NCI-H446 treated with DMSO at 0.1 percent for 48 hours (cell line): ENCODE measurements around the gene PANK4.

ENCODE experiments used
- DNase-seq: peaks from one replicate; lab custom pipeline; 2025; lab: John Stamatoyannopoulos, UW

The PANK4 gene

DNA sequence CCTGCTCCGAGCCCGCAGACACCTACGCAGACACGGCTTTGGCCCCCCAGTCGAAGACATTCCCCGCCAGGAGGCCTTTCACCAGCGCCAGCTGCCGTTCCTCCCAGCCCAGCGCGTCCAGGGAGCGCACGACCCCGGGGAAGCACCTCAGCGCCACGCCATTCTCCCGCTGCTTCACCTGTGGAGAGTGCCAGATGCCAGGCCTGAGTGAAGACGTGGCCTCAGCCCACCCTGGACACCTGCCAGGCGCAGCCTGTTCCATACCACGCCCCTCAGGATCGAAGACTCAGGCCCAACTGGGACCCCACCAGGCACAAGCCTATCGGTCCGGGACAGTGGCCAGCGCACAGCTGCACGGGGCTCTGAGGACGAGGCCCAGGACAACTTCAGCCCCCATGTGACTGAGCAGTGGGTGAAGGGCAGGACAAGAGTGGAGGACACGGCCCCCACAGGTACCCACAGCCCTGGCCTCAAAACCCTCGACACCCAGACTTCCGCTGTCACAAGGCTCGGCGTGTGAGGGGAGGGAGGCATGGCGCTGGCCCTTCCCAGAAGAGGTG, 13.5 kb downstream of the PANK4 start:
- no peak for DNase-seq

DNA sequence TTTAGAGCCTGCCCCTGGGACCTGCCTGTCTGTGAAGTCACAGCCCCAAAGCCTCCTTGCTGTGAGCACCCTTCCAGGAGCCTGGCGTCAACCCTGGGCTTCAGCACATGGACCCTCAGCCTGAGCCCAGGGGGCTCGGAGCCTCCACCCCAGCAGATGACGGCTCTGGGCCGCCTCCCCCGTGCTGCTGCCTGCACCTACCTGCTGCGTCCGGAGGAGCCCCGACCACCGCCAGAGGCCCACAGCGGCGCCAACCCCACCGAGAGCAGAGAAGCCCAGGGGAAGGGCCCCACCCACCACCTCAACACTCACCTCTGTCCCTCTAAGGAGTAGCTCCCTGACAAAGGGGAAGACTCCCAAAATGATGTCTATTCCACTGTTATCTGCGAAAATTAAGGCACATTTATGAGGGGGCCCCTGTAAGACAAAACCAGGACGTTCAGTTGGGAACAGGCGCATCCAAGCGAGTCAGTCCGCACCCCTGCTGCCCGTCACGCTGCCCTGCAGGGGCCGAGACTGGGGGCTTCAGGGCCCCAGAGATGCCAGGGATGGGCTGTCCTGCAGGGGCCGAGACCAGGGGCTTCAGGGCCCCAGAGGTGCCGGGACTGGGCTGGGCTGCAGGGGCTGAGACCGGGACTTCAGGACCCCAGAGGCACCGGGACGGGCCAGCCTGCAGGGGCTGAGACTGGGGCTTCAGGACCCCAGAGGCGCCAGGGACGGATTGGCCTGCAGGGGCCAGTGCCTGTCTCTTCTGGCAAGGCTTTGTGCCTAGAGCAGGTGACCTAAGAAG, 15.8 kb downstream of the PANK4 start:
- DNase-seq: no peak

DNA sequence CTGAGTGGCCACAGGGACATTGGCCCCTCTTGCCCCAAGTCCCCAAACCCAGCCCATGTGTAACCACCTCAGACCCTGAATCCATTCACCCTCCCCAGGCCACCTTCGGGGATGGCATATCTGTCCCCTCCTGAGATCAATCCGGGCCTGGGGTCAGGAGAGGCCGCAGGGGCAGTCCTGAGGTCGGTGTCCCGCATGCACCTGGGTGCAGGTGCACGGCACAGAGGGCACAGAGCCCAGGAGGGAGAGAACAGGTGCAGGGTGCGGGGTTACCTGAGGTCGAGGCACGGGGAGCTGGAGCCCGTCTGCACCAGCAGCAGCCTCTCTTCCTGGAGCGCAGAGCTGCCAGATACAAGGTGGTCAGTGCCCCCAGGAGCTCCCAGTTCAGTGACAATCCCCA, 16.8 kb downstream of the PANK4 start:
- no peak for DNase-seq

DNA sequence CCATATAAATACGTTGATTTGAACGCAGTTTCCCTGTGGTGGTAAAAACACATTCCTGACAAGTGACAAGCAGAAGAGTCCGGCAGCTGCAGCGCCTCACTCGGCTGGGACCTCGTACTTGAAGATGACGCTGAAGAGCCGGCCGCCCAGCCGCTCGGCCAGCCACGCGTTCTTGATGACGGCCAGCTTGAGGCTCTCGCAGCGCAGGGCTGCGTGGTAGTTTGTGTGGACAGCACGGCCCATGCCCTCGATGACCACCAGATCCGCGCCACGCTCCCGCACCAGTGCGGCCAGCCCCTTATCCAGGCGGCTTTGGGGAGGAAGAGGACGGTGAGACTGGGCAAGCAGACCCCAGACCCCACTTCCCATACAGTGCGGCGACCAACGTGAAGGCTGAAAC, 17.6 kb downstream of the PANK4 start:
- DNase-seq: no peak

DNA sequence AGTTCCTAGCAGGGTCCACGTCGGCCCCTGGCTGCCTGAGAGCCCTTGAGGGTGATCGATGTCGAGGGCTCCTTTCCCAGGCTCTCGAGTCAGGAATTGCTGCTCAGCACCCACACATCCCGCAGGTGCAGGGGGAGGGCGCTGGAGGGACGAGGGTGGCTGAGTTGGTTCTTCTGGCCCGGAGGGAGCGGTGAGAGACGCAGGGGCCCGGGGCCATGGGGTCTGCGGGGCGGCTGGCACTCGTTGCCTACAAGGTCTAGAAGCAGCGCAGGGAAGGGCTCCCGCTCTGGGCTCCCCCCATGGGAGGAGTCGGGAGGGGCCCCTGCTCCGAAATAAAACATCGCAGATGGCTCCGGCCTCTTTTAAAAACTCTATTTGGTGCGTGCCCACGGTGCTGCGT, 18.2 kb downstream of the PANK4 start:
- no peak for DNase-seq

DNA sequence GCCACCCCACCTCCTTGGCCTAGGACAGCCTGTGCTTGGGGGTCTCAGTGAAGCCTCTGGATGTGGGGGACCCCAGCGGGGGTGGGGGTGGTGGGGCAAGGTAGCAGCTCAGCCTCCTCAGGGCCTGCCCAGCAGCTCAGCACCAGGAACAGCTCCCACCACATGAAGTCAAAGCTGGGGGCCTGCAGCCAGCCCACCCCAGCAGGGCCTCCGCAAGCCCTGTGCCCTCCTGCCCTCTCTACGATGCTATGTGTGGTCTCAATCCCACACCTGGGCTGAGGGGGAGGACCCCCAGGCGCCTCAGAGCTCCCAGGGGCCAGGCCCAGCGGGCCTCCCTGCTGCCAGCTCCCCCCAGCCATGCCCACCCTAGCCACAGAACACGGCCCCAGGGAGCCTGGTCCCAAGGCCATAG, 18.6 kb downstream of the PANK4 start:
- no peak for DNase-seq

DNA sequence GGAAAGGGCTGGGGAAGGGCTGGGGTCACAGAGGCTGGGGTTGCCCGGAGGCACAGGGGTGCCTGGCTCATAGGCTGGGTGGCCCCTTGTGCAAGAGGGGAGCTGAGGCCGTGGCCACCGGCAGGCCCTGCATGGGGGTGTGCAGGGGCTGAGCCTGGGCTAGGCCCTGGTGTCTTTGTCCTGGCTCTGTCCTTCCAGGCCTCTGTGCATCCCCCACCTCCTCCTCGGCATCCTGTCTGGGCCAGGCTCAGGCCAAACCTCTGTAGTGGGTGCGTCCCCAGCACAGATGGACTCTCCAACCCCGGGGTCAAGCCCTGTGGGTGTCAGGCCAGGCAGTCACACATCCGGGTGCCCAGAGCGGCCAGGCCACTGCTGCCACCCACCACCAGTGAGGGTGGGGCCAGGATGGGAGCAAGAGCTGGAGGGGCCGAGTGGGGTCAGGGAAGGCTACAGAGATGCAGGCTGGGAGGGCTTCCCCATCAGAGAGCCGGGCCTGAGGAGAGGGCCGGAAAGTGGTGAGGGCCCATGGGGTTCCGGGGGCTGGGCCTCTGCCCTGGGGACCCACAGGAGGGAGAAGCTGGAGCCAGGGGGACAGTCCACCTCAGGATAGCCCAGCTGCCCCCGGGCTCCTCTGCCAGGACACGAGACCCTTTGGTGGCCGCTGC, 19.4 kb downstream of the PANK4 start:
- DNase-seq: no peak

DNA sequence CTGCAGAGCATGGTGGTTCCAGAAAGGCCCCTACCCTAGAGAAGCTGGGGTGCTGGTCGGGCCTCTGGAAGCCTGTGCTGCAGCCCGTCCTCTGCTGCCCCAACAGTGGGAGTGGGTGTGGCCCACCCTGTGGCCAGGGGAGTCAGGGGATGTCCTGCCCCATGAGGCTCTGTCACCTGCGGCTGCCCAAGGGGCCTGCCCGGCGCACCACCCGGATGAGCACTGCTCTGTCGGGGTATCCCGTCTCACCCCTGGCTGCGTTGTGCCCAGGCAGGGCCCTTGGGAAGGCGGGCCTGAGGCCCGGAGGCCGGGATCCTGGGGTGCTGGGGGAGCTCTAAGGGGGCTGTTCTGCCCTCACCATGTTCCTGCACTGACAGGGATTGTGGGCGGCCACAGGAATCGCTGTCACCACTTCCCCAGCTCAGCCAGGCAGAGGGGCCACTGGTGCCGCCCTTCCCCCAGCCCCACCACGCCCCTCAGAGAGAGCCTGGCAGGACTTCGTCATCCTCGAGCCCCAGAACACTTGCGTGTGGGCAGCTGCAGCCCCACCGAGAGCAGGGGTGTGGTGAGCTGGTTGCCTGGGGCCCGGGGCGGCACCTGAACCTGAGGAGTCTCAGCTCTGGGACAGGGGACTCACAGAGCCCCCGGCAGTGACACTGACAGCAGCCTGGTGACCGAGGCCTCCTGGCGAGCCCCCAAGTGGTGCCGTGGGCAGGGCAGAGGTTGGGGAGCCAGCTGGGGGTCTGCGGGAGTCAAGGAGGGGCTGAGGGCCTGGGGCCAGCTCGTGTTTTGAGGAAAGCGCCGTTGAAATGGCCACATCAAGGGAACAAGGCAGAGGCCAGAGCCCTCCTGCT, 20.2 kb downstream of the PANK4 start:
- no peak for DNase-seq

DNA sequence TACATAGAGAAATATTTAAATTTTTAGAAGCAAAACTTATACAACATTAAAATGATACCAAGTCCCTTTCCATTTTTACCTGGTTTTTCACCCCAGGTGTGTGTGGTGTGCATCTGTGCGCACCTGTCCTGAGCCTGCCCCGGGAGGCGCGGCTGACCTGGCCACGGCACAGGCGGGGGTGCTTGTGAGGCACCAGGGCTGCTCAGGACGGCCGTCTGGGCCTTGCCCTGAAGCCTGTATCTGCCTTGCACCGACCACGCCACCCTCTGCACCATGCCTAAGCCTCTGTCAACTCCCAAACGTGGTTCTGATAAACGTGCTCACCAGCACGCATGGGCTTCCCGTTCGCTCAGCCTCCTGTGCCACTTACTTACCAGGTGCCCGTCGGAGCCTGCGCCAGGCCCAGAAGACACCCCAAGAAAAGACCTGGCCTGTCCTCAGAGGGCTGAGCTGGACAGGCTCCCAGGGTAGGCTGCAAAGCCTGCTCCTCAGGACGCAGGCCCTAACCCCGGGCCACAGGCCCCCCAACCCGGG, 20.9 kb downstream of the PANK4 start:
- DNase-seq: no peak

DNA sequence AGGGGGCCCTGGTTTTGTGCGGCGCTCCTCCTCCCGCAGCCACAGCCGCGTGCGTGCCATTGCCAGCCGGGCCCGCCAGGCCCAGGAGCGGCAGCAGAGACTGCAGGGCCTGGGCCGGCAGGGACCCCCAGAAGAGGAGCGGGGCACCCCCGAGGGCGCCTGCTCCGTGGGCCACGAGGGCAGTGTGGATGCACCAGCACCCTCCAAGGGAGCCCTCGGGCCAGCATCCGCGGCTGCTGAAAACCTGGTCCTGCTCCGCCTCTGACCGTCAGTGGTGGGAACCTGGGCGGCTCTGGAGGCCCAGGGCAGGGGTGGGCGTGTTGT, 21.5 kb downstream of the PANK4 start:
- DNase-seq: no peak

DNA sequence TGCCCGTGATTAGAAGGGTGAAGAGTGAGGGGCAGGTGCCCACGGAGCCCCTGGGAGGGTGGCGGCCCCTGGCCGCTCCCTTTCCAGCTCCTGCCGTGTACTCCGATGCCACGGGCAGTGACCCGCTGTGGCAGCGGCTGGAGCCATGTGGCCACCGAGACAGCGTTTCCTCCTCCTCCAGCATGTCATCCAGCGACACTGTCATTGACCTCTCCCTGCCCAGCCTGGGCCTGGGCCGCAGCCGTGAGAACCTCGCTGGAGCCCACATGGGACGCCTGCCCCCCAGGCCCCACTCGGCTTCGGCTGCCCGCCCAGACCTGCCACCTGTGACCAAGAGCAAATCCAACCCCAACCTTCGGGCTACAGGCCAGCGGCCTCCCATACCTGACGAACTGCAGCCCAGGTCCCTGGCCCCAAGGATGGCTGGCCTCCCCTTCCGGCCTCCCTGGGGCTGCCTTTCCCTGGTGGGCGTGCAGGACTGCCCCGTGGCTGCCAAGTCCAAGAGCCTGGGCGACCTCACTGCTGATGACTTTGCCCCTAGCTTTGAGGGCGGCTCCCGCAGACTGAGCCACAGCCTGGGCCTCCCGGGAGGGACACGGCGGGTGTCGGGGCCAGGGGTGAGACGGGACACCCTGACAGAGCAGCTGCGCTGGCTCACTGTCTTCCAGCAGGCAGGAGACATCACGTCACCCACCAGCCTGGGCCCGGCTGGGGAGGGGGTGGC, 22.0 kb downstream of the PANK4 start:
- no peak for DNase-seq

DNA sequence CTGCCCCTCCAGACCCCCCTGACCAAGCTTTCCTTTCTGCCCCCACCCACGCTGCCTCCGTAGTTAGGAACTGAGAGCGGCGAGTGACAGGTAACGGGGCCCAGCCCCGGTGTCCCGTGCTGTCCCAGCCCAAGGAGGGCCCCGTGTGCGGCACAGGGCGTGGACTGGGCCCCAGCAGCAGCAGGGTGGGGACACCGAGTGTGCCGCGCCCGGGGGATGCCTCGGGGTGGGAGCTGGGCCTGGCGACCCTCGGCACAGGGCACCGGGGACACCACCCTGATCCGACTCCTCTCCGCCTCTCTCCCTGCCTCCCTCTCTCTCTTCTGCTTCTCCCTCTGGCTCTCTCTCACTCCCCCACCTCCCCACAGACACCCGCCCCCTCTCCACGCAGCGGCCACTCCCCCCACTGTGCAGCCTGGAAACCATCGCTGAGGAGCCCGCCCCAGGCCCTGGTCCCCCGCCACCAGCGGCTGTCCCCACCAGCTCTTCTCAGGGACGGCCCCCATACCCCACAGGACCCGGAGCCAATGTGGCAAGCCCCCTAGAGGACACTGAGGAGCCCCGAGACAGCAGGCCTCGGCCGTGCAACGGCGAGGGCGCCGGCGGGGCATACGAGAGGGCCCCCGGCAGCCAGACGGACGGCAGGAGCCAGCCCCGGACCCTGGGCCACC, 22.7 kb downstream of the PANK4 start:
- DNase-seq: no peak

DNA sequence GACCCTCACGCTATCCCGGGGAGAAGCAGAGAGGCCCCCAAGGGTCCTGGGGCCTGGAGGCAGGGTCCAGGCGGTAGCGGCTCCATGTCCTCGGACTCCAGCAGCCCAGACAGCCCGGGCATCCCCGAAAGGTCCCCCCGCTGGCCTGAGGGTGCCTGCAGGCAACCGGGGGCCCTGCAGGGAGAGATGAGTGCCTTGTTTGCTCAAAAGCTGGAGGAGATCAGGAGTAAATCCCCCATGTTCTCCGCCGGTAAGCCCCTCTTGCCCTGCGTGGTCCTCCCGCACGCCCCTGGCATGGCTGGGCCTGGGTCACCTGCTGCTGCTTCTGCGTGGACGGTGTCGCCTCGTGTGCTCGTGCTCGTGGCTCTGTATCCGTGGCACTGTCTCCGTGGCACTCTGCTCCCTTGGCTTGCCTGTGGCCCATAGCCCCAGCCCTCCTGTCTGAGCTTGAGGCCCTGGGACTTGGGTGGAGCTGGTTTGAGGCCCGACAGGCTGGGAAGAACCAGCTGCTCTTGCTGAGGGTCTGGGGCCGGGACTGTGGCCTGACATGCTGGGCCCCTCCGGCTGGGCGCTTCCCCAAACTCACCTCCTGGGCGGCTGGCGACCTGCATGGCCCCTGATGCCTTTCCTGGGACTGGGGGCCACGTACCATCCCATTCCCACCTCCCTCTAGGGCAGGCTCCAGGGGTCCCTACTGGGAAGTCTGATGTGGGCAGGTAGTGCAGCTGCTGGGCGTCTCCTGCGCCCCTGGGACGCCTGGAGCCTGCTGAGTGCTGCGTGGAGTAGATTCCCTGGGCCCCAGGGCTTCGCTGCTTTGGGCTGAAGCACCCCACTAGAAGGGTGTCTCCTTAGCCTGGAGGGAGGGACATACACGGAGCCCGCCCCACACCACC, 23.5 kb downstream of the PANK4 start:
- DNase-seq: no peak

DNA sequence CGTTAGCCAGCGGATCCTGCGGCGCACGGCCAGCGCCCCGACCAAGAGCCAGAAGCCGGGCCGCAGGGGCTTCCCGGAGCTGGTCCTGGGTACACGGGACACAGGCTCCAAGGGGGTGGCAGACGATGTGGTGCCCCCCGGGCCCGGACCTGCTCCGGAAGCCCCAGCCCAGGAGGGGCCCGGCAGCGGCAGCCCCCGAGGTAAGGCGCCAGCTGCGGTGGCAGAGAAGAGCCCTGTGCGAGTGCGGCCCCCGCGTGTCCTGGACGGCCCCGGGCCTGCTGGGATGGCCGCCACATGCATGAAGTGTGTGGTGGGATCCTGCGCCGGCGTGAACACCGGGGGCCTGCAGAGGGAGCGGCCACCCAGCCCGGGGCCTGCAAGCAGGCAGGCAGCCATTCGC, 24.2 kb downstream of the PANK4 start:
- DNase-seq: no peak

DNA sequence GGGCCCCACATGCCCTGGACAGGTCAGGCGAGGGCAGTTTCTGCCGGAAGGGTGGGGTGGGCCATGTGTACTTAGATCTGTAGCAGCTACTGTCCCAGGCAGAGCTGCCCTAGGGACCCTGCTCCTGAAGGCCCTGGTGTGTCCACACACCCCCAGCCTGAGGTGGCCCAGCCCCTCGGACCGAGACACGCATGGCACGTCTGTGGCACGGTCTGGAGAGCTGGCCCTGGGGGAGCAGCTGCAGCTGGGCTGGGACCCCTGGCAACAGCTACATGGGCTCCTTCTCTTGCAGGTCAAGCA, 24.6 kb downstream of the PANK4 start:
- DNase-seq: no peak

DNA sequence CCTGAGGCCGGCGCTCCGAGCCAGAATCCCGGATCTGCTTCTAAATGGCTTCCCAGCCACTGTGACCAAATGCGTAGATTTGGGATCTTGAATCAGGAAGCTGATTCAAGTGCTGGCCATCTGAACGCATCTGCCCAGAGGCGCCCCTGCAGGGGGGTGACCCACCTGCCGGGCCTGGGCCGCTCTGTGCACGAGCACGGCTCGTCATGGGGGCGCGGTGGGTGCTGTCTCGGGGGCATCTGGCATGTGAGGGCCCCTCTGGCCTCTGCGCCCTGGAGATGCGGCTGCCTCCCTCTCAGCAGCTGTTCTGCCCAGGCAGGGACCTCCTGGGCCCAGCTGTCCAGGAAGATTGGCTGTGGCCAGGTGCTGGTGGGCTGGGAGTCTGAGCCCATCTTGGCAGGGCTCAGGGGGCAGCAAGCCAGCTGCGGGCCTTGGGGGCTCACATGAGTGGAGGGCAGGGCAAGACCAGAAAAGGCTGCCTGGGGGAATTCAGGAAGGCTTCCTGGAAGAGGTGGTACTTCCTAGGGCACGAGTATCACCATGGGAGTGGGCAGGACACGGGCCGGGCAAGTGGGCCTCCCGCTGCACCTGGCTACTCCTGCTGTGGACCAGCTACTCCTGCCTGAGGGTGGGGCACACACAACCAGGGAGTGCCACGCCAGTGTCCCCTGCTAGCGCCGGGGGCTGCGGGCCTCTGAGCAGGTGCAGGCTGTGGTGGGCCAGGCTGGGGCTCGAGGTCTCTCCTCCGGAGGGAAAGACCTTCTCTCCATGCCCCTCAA, 25.2 kb downstream of the PANK4 start:
- no peak for DNase-seq

DNA sequence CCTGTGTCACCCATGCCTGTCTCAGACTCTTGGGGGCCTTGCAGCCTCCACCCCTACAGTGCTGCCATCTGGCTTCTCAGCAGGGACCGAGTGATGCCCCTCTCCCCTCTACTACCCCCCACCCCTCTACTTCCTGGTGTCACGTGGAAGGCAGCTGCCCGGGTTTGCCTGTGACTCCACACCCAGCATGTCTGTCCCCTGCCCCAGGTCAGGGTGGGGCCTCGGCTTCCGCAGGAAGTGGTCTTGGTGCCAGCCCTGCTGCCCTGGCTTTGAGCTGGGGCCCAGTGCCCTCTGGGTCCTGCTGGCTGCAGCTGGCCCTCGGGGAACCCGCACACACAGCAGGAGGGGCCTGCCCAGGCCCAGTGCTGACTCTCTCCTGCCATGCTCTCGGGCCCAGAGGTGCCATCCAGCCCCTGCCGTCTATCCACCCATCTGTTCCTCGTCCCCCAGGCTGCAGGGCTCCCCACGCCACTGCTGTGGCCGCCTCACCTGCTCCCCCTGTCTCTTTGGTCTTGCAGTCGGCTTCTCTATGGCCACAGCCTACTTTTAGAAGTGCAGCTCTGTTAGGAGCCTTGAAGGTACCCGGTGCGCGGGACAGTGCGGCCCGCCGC, 26.3 kb downstream of the PANK4 start:
- no peak for DNase-seq

DNA sequence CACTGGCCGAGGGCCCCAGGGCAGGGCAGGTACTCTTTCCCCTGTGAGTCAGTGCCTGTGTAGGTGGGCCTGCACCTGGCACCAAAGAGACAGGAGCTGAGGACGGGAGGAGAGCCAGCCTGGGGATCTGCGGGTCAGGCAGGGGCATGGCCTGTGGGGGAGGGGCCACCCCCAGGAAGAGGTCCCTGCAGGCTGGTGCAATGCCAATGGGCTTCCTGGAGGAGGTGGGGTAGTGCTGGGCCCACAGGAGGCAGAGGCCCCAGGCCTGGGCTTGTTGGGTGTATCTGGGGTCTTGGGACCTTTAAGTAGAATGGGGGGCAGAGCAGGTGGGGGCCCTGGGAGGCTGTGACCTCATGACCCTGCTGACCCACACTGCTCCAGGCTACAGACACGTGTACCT, 27.1 kb downstream of the PANK4 start:
- DNase-seq: no peak

DNA sequence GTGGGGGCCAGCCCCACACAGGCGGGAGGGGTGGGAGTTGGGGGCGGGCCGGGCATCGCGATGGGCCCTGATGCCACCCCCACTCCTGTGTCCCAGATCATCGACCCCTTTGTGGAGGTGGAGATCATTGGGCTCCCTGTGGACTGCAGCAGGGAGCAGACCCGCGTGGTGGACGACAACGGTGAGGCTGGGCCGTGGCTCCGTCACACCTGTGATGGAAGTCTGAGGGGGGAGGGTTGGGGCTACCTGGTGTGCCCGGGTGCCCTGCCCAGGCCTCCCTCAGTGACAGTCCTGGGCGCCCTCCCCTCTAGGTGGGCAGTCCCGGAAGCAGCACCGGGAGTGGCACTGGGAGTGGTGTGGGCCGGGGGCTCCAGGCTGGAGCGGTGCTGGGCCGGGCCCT, 27.7 kb downstream of the PANK4 start:
- no peak for DNase-seq
